ENCODE results near the gene TPM2. TPM values are rescaled to one million over a fixed set of nuclear protein-coding genes. Genes with fewer than 3 reads are reported as not detected.

The TPM2 gene
- total and polyA plus RNA-seq, 11 donors = 621 to 2,450 (median 858) TPM

DNA sequence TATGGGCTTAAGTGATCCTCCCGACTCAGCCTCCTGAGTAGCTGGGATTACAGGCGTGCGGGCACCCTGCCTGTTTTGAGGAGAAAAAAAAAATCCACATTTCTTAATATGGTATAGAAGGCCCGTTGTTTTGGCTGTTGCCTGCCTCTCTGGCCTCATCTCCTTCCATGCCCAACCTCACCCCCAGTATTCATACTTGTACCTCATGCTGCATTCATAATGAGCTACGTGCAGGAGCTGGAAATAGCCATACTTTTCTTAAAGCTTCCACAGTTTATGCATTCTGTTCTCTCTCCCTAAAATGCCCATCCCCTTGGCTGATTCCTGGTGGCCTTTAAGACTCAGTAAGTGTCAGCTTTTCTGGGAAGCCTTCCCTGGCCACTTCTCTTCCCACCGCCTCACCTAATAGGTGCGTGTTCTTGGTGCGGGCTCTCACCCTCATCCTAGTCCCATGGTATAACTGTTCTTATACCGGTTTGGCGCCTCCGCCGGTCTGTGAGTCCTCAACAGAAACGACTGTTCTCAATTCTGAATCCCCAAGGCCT, 2.1 kb upstream of the TPM2 start:
- Histone ChIP-seq H3K9me3 (no peaks in the 10 kb centered on the region), H3K36me3 (peaks cover 0 to 19% (median 12%) of the 10 kb centered on the region in 9 donors), H3K27me3 (no peaks in the 10 kb centered on the region), H3K27ac (peak overlapping the region; percentile 88 to 98 (median 97)), H3K4me3 (peak overlapping the region in 3 of 12 donors; percentile 67 to 93 (median 75)), H3K4me1 (peaks cover 0 to 32% (median 18%) of the 10 kb centered on the region in 12 donors)
- WGBS, 4 donors = 70 to 74% (median 72%) methylated on average over 13 of the region's 13 CpGs
- DNase-seq (peak in 1 of 5 donors; percentile 24), ATAC-seq (no peak)
- intact Hi-C loops (cut with DNase I) = loop anchor here in 6 of 10 donors (2.0 to 10.0 kb wide), 4 partner anchors 33 to 87 kb away; partner anchors contain the start of genes CCDC107 (in 4 of the 6), RMRP (in 4 of the 6) and TESK1 (in 1 of the 6)
- TF ChIP-seq, protein P1, sequence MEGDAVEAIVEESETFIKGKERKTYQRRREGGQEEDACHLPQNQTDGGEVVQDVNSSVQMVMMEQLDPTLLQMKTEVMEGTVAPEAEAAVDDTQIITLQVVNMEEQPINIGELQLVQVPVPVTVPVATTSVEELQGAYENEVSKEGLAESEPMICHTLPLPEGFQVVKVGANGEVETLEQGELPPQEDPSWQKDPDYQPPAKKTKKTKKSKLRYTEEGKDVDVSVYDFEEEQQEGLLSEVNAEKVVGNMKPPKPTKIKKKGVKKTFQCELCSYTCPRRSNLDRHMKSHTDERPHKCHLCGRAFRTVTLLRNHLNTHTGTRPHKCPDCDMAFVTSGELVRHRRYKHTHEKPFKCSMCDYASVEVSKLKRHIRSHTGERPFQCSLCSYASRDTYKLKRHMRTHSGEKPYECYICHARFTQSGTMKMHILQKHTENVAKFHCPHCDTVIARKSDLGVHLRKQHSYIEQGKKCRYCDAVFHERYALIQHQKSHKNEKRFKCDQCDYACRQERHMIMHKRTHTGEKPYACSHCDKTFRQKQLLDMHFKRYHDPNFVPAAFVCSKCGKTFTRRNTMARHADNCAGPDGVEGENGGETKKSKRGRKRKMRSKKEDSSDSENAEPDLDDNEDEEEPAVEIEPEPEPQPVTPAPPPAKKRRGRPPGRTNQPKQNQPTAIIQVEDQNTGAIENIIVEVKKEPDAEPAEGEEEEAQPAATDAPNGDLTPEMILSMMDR (IDR thresholded peaks at IDR 0.05) = no peak
- TF ChIP-seq POLR2A (IDR thresholded peaks at IDR 0.05) = no peak

DNA sequence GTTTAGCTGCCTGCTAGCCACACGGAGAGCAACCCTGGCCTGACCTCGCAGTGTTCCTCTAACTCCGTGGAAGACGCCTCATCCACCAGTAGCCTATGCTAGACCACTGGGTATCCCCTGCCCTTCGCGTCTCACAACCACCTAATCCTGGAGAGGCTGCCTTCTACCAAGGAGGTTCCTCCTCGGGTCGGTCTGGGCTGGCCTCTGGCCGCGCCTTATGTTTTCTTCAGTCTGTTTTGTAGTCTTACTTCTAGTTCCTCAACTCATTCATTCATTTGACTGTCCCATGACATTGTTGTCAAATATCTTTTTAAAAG, 1.6 kb upstream of the TPM2 start:
- Histone ChIP-seq H3K9me3 (no peaks in the 10 kb centered on the region), H3K4me1 (peaks cover 0 to 38% (median 20%) of the 10 kb centered on the region in 12 donors), H3K27ac (peak overlapping the region; percentile 88 to 98 (median 97)), H3K27me3 (no peaks in the 10 kb centered on the region), H3K4me3 (peak overlapping the region; percentile 61 to 93 (median 74)), H3K36me3 (peaks cover 0 to 14% (median 7%) of the 10 kb centered on the region in 9 donors)
- no peak for DNase-seq
- TF ChIP-seq, protein P1 (IDR thresholded peaks at IDR 0.05) = no peak
- TF ChIP-seq POLR2A (IDR thresholded peaks at IDR 0.05) = no peak
- 26 to 33% (median 31%) methylated on average over 9 to 10 of the region's 10 CpGs for WGBS, 4 donors
- intact Hi-C loops (cut with DNase I) = loop anchor here in 6 of 10 donors (2.0 to 10.0 kb wide), 4 partner anchors 32 to 86 kb away; partner anchors contain the start of genes CCDC107 (in 4 of the 6), RMRP (in 4 of the 6) and TESK1 (in 1 of the 6)
- ATAC-seq = peak in 1 of 4 donors; percentile 8

DNA sequence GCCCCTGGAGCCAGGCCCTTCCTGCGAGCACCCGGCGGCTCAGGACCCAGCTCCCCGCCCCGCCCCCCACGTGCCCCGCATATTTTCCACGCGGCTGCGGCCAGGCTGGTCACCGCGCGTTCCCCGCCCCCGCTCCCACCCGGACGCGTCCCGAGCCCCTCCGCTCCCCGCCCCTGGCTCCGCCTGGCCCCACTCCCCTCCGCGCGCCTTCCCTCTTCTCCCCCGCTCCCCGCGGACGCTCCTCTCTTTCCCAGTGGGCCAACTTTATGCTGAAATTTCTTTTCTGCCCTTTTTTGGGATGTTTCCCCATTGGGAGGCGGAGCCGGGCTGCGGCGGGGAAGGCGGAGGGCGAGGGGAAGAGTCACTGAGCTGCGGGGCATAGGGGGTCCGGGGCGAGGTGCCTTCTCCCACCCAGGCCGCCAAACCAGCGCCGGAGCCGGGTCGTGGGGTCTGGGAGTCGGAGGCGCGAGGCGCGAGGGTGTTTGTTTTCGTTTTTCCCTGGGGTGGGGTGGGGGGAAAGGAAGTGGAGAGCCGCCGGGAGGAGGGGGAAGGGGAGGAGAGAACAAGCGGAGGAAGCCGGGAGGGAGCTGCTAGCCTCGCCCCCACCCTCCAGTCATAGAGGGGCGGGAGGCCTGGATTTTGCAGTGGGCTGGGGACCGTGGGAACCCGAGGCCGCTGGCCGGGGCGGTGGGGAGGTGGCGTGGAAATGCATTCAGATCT, 1.0 kb upstream of the TPM2 start:
- intact Hi-C loops (cut with DNase I) = loop anchor here in 6 of 10 donors (1.0 to 10.0 kb wide), 6 partner anchors 32 to 86 kb away; partner anchors contain the start of genes CCDC107 (in 5 of the 6), RMRP (in 5 of the 6) and TESK1 (in 1 of the 6)
- no peaks in the 10 kb centered on the region for H3K27me3 ChIP-seq
- ATAC-seq (peak; percentile 23 to 65 (median 60)), DNase-seq (peak; percentile 87 to 89 (median 89))
- peaks cover 2 to 43% (median 25%) of the 10 kb centered on the region in 12 donors for H3K4me1 ChIP-seq
- peak in 1 of 2 donors; percentile 34 for TF ChIP-seq POLR2A (IDR thresholded peaks at IDR 0.05)
- TF ChIP-seq, protein P1 (IDR thresholded peaks at IDR 0.05) = no peak
- H3K9me3 ChIP-seq = no peaks in the 10 kb centered on the region
- WGBS, 4 donors = 0 to 2% (median 1%) methylated on average over 37 to 61 of the region's 61 CpGs
- H3K36me3 ChIP-seq = peaks cover 0 to 11% (median 6%) of the 10 kb centered on the region in 9 donors
- peak overlapping the region; percentile 88 to 98 (median 97) for H3K27ac ChIP-seq
- H3K4me3 ChIP-seq = peak overlapping the region; percentile 61 to 93 (median 74)

DNA sequence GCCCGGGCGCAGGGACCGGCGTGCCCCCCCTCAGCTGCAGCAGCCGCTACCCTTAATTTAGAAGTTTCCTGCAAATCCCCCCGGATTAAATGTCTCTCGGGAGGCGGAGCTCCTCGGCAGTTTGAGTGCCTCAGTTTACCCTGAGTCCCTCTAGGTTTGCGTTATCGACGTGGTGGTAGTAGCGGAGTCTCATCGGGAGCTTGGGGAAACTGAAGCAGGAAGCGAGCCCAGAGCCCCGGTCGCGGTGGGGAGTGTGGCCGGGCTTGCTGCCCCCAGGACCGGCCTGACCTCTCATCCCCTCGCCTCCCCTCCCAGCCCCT, 529 bp upstream of the TPM2 start:
- Histone ChIP-seq H3K4me3 (peak overlapping the region; percentile 61 to 93 (median 74)), H3K27me3 (no peaks in the 10 kb centered on the region), H3K36me3 (peaks cover 0 to 13% (median 5%) of the 10 kb centered on the region in 9 donors), H3K9me3 (no peaks in the 10 kb centered on the region), H3K27ac (peak overlapping the region; percentile 88 to 98 (median 97)), H3K4me1 (peaks cover 2 to 48% (median 28%) of the 10 kb centered on the region in 12 donors)
- no peak for ATAC-seq
- no peak for DNase-seq
- TF ChIP-seq POLR2A (IDR thresholded peaks at IDR 0.05) = no peak
- TF ChIP-seq, protein P1 (IDR thresholded peaks at IDR 0.05) = no peak
- 0% methylated on average over 9 to 21 of the region's 21 CpGs for WGBS, 4 donors
- intact Hi-C loops (cut with DNase I) = loop anchor here in 6 of 10 donors (1.0 to 10.0 kb wide), 6 partner anchors 31 to 85 kb away; partner anchors contain the start of genes CCDC107 (in 5 of the 6), RMRP (in 5 of the 6) and TESK1 (in 1 of the 6)
